ENCODE data around the gene UPF2.
"Not testable (repeated sequence)": the region's sequence is repeated elsewhere in the genome, so short reads cannot be mapped to it uniquely, and the experiment has no call there.

The UPF2 gene

DNA sequence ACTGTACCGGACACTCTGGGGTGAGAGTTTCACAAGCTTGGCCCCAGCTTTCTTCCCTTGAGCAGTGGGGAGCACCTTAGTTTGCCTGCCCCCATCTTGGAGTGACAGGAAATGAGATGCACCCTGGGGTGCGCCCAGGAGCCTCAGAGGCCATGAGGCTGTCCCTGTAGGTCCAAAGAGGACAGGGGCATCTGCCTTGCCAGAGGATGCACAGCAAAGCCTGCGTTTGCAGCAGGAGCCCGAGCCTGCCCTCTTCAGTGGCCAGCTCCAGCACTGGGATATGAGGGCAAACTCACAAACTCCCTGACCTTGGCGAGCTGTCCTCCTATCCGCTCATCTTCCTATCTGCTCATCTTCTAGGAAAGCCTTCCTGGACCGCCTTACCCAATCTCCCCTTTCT lies 140.0 kb downstream of the UPF2 start:
- DNase-seq = no peak

DNA sequence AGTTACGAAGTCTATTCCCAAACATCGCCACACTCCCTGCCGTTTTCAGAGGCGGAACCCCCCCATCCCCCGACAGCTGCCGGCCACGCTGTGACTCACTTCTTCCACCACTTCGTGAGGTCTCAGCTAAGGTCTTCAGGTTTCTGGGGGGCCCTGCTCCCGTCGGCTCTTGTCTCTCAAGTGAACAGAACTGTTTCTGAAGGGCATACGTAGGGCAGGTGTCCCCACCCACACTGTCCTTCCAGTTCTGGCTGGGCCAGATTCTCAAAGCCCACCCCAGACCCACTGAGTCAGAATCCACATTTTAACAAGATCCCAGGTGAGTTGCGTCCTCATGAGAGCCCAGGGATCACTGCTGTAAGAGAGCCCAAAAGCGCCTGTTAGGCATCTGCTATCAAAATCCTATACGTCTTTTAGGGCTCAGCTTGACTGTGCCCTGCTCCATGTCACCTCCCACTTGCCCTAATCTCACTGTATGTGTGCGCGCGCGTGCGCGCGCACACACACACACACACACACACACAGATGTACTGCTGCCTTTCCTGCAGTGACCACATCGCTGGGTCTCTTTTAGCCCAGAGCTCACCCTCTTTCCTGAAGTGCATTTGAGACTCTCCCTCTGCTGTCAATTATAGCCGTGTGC lies 140.7 kb downstream of the UPF2 start:
- no peak for DNase-seq

DNA sequence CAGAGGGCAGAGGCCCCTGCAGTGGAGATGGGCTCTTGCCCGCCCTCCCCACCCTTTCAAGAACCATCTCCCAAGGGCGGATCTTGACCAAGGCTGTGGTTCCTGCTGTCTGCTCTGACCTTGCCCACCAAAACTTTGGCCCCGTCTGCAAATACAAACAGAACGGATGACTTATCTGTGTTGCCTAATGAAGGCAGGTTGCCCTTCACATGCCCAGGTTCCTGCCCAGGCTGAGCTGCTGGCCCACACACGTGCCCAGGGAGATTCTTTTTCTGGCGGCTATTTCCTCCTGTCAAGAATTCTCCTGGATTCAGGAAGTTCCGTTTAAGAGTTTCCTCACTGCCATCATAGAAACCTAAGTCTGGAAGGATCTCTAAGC lies 141.2 kb downstream of the UPF2 start:
- DNase-seq = no peak

DNA sequence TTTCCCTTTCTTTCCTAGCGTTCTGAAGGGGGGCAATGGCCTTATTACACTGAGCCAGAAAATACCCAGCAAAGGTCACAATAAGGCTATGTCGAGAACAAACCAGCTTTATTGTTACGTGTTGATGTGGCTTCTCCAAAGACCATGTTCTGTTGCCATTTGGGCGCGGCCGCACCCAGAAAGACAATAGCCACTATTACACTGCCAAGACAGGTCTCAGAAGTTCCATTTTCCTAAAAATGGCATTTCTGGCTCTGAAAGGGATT lies 141.6 kb downstream of the UPF2 start:
- DNase-seq = no peak

GRCh38 chr10:11899067-11899876 lies 143.3 kb downstream of the UPF2 start:
- DNase-seq = no peak

DNA sequence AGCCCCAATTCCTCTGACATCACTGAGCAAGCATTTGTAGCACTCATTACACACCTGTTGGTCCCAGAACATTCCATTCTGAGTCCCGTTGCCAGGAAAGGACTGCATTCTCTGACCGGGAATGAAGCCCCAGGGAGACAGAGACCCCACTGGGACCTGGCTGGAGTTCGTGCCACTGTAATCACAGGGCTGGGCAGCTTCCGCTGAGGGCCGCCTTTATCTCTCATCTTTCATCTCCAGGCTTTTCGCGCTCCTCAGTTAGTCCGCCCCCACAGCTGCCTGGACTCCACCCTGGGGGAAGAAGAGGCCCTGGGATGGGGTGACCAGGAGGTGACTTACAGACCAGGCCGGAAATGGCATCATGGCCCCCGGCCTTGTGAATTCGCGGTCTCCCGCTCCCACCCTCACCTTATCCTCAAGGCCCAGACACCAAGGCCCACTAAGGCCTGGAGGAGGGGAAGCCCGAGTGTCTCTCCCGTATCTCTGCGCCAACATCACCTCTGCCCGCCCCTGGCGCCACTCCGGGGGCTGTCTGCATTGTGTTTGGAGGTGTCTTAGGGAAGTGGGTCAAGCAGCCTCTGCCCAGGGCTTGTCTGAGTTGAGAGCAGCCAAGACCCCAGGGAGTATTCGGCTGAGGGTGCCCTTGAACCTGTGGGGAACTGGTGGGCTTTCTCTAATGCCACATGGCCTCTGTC lies 144.1 kb downstream of the UPF2 start:
- DNase-seq = no peak

DNA sequence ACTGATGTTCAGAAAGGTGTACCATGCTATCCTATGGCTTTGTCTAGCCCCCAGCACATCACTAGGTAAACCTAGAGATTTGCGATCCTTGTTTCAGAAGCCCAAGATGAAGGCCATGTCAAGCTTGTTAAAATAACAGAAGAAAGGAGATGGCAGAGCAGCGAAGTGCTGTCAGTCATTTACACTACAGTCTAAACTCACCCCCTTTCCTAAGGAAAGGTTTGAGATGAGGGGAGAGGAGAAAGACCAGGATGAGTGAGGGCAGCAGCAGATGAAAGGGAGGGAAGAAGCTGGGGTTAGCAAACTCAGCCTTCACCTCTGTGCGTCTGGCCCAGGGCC lies 144.6 kb downstream of the UPF2 start:
- no peak for DNase-seq

- no peak for DNase-seq
Measured at GRCh38 chr10:11896549-11897200, 145.9 kb downstream of the UPF2 start.

- DNase-seq = no peak
Measured at GRCh38 chr10:11895598-11895997, 147.0 kb downstream of the UPF2 start.

GRCh38 chr10:11895108-11895466 lies 147.5 kb downstream of the UPF2 start:
- DNase-seq = no peak

DNA sequence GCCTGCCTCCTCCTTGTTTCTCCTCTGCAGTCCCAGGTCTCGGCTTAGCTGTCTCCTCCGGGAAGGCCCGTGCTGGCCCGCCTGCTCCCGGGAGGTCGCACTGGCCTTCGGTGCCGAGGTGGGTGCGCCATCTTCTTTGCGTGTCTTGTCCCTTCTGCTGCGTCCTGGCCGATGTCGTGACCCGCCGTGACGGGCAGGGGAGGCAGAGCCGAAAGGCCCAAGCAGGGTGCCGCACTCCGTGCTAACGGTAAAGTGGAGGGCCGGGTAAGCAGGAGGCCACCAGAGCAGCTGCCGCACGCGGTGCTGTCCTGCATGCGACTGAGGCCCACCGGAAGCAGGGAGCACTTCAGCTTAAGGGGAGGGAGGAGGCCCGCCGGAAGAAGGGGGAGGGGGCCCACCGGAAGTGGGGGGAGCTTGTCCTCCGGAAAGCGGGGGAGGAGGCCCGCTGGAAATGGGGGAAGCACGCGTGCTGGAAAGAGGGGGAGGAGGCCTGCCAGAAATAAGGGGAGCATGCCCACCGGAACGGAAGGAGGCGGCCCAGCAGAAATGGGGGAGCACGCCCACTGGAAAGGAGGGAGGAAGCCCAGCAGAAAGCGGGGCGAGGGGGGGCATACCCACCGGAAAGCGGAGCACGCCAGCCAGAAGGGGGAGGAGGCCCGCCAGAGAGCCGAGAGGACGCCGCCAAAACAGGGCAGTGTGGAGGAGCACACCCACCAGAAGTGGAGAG lies 148.1 kb downstream of the UPF2 start:
- DNase-seq = no peak

- no peak for DNase-seq
Measured at GRCh38 chr10:11893749-11894278, 148.8 kb downstream of the UPF2 start.

DNA sequence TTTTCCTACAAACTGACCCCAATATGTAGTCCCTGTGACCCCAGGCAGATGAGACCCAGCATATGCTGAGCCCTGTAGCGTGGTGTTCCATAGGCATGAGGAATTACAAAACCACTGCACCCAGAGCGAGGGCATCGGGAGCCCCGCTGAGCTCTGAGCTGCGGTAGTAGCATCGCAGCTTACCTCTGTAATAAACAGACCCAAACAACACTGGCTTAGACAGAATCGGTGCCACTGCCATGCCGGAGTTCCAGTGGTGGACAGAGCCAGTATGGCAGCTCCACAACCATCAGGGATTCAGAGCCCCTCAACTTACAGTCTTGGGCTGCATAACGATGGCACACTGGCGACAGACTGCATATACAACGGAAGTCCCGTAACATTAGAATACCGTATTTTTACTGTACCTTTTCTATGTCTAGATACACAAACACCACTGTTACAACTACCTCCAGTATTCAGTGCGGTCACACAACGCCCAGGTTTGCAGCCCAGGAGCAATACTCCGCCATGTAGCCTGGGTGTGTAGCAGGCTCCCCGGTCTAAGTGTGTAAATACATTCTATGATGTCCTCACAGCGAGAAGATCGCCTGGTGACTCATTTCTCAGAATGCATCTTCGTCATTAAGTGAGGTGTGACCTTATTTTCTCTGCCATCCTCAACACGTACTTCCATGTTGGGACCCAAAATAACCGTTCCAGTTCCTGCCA lies 150.7 kb downstream of the UPF2 start:
- no peak for DNase-seq

DNA sequence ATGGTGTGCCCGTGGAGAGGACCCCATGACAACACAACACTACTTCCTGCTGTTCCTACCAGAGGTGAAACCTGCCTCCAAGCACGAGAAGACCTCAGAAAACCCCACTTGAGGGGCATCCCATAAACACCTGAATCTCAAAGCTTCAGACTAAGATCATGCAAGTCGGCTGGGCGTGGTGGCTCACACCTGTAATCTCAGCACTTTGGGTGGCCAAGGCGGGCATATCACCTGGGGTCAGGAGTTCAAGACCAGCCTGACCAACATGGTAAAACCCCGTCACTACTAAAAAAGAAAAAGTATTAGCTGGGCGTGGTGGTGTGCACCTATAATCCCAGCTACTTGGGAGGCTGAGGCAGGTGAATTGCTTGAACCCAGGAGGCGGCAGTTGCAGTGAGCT lies 153.3 kb downstream of the UPF2 start:
- not testable (repeated sequence) for DNase-seq

DNA sequence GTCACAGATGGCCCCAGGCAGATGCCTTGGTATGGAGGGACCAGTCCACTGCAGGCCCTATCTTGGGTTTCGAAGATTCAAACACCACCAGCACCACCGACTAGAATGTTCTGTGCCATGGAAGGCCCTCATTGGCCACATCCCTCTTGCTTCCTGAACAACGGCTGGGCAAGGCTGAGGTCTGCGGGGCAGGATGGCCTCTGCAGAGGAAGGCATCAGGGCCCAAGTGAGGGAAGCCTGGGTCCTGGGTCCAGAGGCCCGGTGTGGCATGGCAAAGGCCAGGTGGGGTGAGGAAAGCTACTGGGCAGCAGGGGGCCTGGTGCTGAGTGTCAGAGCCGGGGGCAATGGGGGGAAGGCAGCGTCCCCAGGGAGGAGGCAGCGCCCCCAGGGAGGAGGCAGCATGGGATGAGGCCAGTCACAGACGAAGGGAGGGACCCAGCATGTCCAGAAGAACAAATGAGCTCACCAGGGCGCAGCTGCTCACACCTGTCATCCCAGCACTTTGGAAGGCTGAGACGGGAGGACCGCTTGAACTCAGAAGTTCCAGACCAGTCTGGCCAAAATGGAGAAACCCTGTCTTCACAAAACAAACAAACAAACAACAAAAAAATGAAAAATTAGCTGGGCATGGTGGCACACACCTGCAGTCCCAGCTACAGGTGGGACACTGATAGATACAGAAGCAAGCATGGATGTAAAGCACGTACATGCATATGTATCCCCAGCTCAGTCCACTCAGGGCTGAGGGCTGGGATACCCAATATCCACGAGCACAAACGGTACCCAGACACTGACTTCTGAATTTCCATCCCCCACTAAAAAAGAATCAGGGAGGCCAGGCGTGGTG lies 155.0 kb downstream of the UPF2 start:
- DNase-seq = no peak

GRCh38 chr10:11886851-11887250 lies 155.8 kb downstream of the UPF2 start:
- DNase-seq = no peak

GRCh38 chr10:11886138-11886474 lies 156.5 kb downstream of the UPF2 start:
- DNase-seq = no peak

DNA sequence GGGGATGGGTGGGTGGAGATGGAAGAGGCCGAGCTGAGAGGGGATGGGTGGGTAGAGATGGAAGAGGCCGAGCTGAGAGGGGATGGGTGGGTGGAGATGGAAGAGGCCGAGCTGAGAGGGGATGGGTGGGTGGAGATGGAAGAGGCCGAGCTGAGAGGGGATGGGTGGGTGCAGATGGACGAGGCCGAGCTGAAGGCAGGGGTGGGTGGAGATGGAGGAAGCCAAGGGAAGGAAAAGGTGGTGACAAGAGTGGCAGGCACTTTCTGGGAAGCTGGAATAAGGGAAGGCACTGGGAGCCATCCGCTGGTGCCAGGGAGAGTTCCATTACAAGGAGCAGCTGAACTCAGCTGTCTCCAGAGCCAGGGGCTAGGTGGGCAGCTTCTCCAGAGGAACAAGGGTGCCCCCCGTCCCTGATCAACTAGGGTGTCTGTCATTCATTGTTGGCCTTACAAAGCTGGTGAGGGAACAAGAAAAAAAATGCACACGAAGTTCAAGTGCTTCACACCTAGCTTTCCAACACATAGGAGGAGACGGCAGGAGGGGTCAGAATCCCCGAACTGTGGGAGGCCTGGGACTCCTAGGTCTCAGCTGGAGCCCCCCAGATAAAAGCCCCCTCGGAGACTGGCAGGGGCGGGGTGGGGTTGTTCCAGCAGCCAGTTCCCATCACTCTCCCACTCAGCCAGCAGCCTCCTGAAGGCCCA lies 157.0 kb downstream of the UPF2 start:
- DNase-seq = no peak

DNA sequence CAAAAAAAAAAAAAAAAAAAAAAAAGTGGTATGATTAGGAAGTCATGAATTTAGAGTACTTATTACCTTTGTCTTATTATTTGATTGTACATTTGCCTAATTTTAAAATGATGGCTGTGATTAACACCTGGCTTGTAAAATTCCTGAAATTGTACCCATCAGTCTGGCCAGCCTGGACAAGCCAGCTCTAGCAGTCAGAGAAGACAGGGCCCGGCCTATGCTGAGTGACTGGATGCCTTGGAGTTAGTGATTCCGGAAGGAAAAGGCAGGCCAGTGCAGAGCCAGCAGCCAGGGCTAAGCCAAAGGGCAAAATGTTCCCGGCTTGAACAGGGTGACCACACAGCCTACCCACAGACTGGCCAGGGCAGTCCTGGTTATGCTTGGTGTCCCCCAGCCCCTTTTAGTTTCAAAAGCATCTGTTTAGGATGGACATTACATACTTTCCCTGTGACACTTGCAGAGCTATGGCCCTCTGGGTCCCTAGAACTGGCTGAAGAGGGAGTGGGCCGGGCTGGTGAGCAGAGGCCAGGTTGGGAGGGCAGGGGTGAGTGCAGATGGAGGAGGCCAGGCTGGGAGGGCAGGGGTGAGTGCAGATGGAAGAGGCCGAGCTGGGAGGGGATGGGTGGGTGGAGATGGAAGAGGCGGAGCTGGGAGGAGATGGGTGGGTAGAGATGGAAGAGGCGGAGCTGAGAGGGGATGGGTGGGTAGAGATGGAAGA lies 157.7 kb downstream of the UPF2 start:
- no peak for DNase-seq
